UCSD-AML1 (cell line): Measurements from ENCODE around the gene PRSS21.

ENCODE experiments used
- DNase-seq: peaks from one replicate; lab custom pipeline; 2025; ENCODE audit not compliant: unreplicated experiment; lab: John Stamatoyannopoulos, UW

Gene PRSS21

GRCh38 chr16:2822496-2822895 is 5.5 kb downstream of the PRSS21 start:
- no peak for DNase-seq

GRCh38 chr16:2824626-2825025 is 7.6 kb downstream of the PRSS21 start:
- DNase-seq, result no peak

- no peak for DNase-seq
These were observed 8.2 kb downstream of the PRSS21 start for GRCh38 chr16:2825049-2825742.

GRCh38 chr16:2825906-2826305 is 8.9 kb downstream of the PRSS21 start:
- DNase-seq, result no peak

GRCh38 chr16:2826591-2827373 is 9.7 kb downstream of the PRSS21 start:
- DNase-seq, result no peak

GRCh38 chr16:2827374-2827791 is 10.3 kb downstream of the PRSS21 start:
- no peak for DNase-seq

GRCh38 chr16:2827831-2828520 is 10.9 kb downstream of the PRSS21 start:
- DNase-seq, result no peak

GRCh38 chr16:2828521-2828840 is 11.4 kb downstream of the PRSS21 start:
- no peak for DNase-seq

- DNase-seq, result no peak
These were observed 11.9 kb downstream of the PRSS21 start for GRCh38 chr16:2828876-2829430.

GRCh38 chr16:2829501-2830354 is 12.7 kb downstream of the PRSS21 start, which contains the start of gene ZG16B:
ZG16B (plus strand) TSS chr16:2830303; CDS start chr16:2830442, 139 bp downstream.
- DNase-seq, result peak; percentile 79

GRCh38 chr16:2830355-2830695 is 13.3 kb downstream of the PRSS21 start:
- DNase-seq, result no peak

- no peak for DNase-seq
These were observed 14.2 kb downstream of the PRSS21 start for GRCh38 chr16:2831203-2831602.

GRCh38 chr16:2833776-2834175 is 16.7 kb downstream of the PRSS21 start:
- no peak for DNase-seq

- DNase-seq, result no peak
These were observed 17.9 kb downstream of the PRSS21 start for GRCh38 chr16:2834968-2835367.

- DNase-seq, result peak; percentile 58
These were observed 18.8 kb downstream of the PRSS21 start for GRCh38 chr16:2835638-2836493.

- no peak for DNase-seq
These were observed 19.8 kb downstream of the PRSS21 start for GRCh38 chr16:2836646-2837508.

- DNase-seq, result peak; percentile 78
These were observed 21.9 kb downstream of the PRSS21 start for GRCh38 chr16:2838928-2839327.

- no peak for DNase-seq
These were observed 22.8 kb downstream of the PRSS21 start for GRCh38 chr16:2839650-2840450.
